Measurements from ENCODE around the gene SYTL2.

Gene SYTL2

DNA sequence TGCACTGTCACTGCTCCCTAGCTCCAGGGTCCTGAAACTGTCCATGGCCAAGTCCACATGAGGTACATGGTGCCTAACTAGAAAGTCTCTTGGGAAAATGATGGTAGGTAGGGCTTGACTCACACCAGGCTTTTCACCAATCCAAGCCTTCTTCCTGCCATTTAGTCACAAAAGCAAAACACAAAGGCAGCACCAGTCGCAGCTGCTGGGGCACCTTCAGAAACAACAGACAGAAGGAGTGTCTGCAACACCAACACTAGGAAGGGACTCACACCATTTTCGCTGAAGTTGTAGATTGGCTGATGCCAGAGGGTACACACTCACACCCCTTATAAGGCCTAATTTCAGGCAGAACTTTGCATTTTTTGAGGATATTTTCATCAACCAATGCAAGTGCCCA, 55.7 kb downstream of the SYTL2 start:
- H3K27ac ChIP-seq (ENCODE audit: low read length): no peak overlapping the region
- no peaks in the 10 kb centered on the region for H3K9me3 ChIP-seq (ENCODE audit: control insufficient read depth in 1 of 2, low read length in 2 of 2)

GRCh38 chr11:85752890-85753581, 57.9 kb downstream of the SYTL2 start:
- Histone ChIP-seq H3K27ac (ENCODE audit: low read length) (no peak overlapping the region), H3K36me3 (ENCODE audit: control insufficient read depth in 1 of 2, insufficient read depth in 2 of 2, low read length in 2 of 2) (no peaks in the 10 kb centered on the region), H3K27me3 (ENCODE audit: low read depth, low read length) (no peaks in the 10 kb centered on the region), H3K4me1 (ENCODE audit: control insufficient read depth in 1 of 2, insufficient read depth in 2 of 2, low read length in 2 of 2) (peaks cover 0 to 5% of the 10 kb centered on the region in 2 donors), H3K9me3 (ENCODE audit: control insufficient read depth in 1 of 2, low read length in 2 of 2) (no peaks in the 10 kb centered on the region), H3K4me3 (ENCODE audit: low read depth in 1 of 2, low read length in 2 of 2) (no peak overlapping the region)

More for the DNA sequence above, 55.7 kb downstream of the SYTL2 start:
- Histone ChIP-seq H3K36me3 (ENCODE audit: control insufficient read depth in 1 of 2, insufficient read depth in 2 of 2, low read length in 2 of 2) (no peaks in the 10 kb centered on the region), H3K27me3 (ENCODE audit: low read depth, low read length) (no peaks in the 10 kb centered on the region), H3K4me3 (ENCODE audit: low read depth in 1 of 2, low read length in 2 of 2) (no peak overlapping the region), H3K4me1 (ENCODE audit: control insufficient read depth in 1 of 2, insufficient read depth in 2 of 2, low read length in 2 of 2) (no peaks in the 10 kb centered on the region)

GRCh38 chr11:85752201-85752889, 58.6 kb downstream of the SYTL2 start:
- H3K36me3 ChIP-seq (ENCODE audit: control insufficient read depth in 1 of 2, insufficient read depth in 2 of 2, low read length in 2 of 2): no peaks in the 10 kb centered on the region
- no peak overlapping the region for H3K4me3 ChIP-seq (ENCODE audit: low read depth in 1 of 2, low read length in 2 of 2)
- peaks cover 0 to 5% of the 10 kb centered on the region in 2 donors for H3K4me1 ChIP-seq (ENCODE audit: control insufficient read depth in 1 of 2, insufficient read depth in 2 of 2, low read length in 2 of 2)
- H3K27ac ChIP-seq (ENCODE audit: low read length): no peak overlapping the region
- H3K27me3 ChIP-seq (ENCODE audit: low read depth, low read length): no peaks in the 10 kb centered on the region
- H3K9me3 ChIP-seq (ENCODE audit: control insufficient read depth in 1 of 2, low read length in 2 of 2): no peaks in the 10 kb centered on the region

DNA sequence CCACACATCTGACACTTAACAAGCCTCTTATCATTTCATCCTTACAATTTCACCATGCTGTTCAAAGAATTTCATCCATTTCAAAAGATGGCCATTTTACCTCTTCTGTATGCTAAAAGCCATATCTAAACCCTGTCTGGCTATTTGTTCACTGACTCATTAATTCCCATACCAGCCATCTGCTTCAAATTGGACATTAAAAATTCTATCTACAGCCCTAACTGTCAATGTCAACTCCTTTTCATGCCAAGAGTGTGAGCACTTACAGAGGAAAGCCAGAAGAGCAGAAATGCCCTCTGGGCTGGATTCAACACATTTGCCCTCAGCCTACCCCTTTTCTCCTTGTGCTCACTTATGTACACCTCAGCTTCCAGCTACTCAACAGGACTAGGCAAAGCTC, 59.2 kb downstream of the SYTL2 start:
- Histone ChIP-seq H3K9me3 (ENCODE audit: control insufficient read depth in 1 of 2, low read length in 2 of 2) (no peaks in the 10 kb centered on the region), H3K36me3 (ENCODE audit: control insufficient read depth in 1 of 2, insufficient read depth in 2 of 2, low read length in 2 of 2) (no peaks in the 10 kb centered on the region), H3K4me1 (ENCODE audit: control insufficient read depth in 1 of 2, insufficient read depth in 2 of 2, low read length in 2 of 2) (peaks cover 0 to 5% of the 10 kb centered on the region in 2 donors), H3K27me3 (ENCODE audit: low read depth, low read length) (no peaks in the 10 kb centered on the region), H3K27ac (ENCODE audit: low read length) (no peak overlapping the region), H3K4me3 (ENCODE audit: low read depth in 1 of 2, low read length in 2 of 2) (no peak overlapping the region)

- H3K27me3 ChIP-seq (ENCODE audit: low read depth, low read length): no peaks in the 10 kb centered on the region
- no peak overlapping the region for H3K27ac ChIP-seq (ENCODE audit: low read length)
- peaks cover 0 to 5% of the 10 kb centered on the region in 2 donors for H3K4me1 ChIP-seq (ENCODE audit: control insufficient read depth in 1 of 2, insufficient read depth in 2 of 2, low read length in 2 of 2)
- H3K9me3 ChIP-seq (ENCODE audit: control insufficient read depth in 1 of 2, low read length in 2 of 2): no peaks in the 10 kb centered on the region
- H3K36me3 ChIP-seq (ENCODE audit: control insufficient read depth in 1 of 2, insufficient read depth in 2 of 2, low read length in 2 of 2): no peaks in the 10 kb centered on the region
- no peak overlapping the region for H3K4me3 ChIP-seq (ENCODE audit: low read depth in 1 of 2, low read length in 2 of 2)
These were observed 60.3 kb downstream of the SYTL2 start for GRCh38 chr11:85750646-85751045.

GRCh38 chr11:85749884-85750283, 61.1 kb downstream of the SYTL2 start:
- Histone ChIP-seq H3K9me3 (ENCODE audit: control insufficient read depth in 1 of 2, low read length in 2 of 2) (no peaks in the 10 kb centered on the region), H3K4me1 (ENCODE audit: control insufficient read depth in 1 of 2, insufficient read depth in 2 of 2, low read length in 2 of 2) (peaks cover 0 to 5% of the 10 kb centered on the region in 2 donors), H3K4me3 (ENCODE audit: low read depth in 1 of 2, low read length in 2 of 2) (no peak overlapping the region), H3K27me3 (ENCODE audit: low read depth, low read length) (no peaks in the 10 kb centered on the region), H3K36me3 (ENCODE audit: control insufficient read depth in 1 of 2, insufficient read depth in 2 of 2, low read length in 2 of 2) (no peaks in the 10 kb centered on the region), H3K27ac (ENCODE audit: low read length) (no peak overlapping the region)

DNA sequence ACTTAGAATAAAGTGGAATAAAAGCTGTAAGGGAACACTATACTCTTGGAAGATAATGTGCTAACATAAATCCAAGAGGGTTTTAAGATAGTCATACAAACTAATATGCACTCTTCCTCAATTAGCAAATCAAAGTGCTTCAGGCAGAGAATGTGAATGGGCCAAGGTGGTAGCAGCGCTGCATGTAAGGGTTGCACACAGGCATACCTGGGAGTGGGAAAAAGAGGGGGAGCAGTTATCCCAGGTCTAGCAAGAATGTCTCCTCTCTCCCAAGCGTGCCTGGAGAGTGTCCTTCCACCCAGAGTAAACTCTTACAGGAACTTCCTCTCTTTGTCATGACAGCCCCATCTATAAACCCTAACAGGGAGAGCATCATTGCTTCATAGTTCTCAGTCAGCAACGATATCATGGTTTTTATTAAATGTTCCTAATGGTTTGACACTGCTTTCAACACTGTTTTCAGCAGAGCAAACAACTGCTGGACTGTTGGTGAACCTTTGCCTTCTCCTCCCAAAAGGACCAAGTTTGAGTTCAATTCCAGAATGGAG, 61.6 kb downstream of the SYTL2 start:
- H3K4me1 ChIP-seq (ENCODE audit: control insufficient read depth in 1 of 2, insufficient read depth in 2 of 2, low read length in 2 of 2): peaks cover 0 to 5% of the 10 kb centered on the region in 2 donors
- H3K27ac ChIP-seq (ENCODE audit: low read length): no peak overlapping the region
- no peaks in the 10 kb centered on the region for H3K9me3 ChIP-seq (ENCODE audit: control insufficient read depth in 1 of 2, low read length in 2 of 2)
- no peaks in the 10 kb centered on the region for H3K36me3 ChIP-seq (ENCODE audit: control insufficient read depth in 1 of 2, insufficient read depth in 2 of 2, low read length in 2 of 2)
- H3K4me3 ChIP-seq (ENCODE audit: low read depth in 1 of 2, low read length in 2 of 2): no peak overlapping the region
- H3K27me3 ChIP-seq (ENCODE audit: low read depth, low read length): no peaks in the 10 kb centered on the region

DNA sequence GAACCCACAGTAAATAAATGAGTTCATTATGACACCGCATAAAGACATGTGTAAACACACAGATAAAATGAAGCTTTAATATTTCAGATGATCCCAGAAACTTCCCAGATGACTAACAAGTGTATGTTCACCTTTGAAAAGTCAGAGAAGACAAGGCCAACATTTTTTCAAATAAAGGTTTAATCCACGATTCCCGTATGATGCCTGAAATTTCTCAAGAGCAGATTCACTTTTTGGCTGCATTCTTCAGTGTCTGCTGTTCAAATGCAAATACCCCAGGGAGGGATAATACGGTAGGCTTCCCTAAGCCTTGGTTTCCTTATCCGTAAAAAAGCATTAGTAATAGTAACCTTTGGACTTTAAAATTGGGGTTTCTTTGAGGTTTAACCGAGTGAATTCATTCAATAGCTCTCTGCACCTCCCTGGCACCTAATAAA, 62.5 kb downstream of the SYTL2 start:
- no peaks in the 10 kb centered on the region for H3K9me3 ChIP-seq (ENCODE audit: control insufficient read depth in 1 of 2, low read length in 2 of 2)
- no peak overlapping the region for H3K4me3 ChIP-seq (ENCODE audit: low read depth in 1 of 2, low read length in 2 of 2)
- H3K36me3 ChIP-seq (ENCODE audit: control insufficient read depth in 1 of 2, insufficient read depth in 2 of 2, low read length in 2 of 2): no peaks in the 10 kb centered on the region
- H3K27me3 ChIP-seq (ENCODE audit: low read depth, low read length): no peaks in the 10 kb centered on the region
- H3K4me1 ChIP-seq (ENCODE audit: control insufficient read depth in 1 of 2, insufficient read depth in 2 of 2, low read length in 2 of 2): peaks cover 0 to 5% of the 10 kb centered on the region in 2 donors
- H3K27ac ChIP-seq (ENCODE audit: low read length): no peak overlapping the region

DNA sequence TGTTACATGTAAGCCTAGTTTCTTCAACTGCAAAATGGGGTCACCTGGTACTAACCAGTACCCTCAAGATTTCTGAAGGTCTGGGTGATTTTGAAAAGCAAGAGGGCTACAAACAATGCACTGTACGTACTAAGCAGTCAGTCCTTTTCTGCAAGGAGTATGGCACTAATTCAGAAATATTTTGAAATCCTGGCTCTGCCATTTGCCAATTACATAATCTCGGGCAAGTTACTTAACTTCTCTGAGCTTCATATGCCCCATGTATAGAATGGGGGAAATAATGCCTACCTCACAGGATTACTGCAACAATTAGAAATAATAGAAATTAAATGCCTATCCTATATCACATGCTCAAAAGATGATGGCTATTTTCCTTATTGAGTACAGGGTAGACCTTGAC, 64.3 kb downstream of the SYTL2 start:
- peaks cover 0 to 5% of the 10 kb centered on the region in 2 donors for H3K4me1 ChIP-seq (ENCODE audit: control insufficient read depth in 1 of 2, insufficient read depth in 2 of 2, low read length in 2 of 2)
- H3K36me3 ChIP-seq (ENCODE audit: control insufficient read depth in 1 of 2, insufficient read depth in 2 of 2, low read length in 2 of 2): no peaks in the 10 kb centered on the region
- H3K27ac ChIP-seq (ENCODE audit: low read length): no peak overlapping the region
- H3K27me3 ChIP-seq (ENCODE audit: low read depth, low read length): no peaks in the 10 kb centered on the region
- H3K9me3 ChIP-seq (ENCODE audit: control insufficient read depth in 1 of 2, low read length in 2 of 2): no peaks in the 10 kb centered on the region
- no peak overlapping the region for H3K4me3 ChIP-seq (ENCODE audit: low read depth in 1 of 2, low read length in 2 of 2)

DNA sequence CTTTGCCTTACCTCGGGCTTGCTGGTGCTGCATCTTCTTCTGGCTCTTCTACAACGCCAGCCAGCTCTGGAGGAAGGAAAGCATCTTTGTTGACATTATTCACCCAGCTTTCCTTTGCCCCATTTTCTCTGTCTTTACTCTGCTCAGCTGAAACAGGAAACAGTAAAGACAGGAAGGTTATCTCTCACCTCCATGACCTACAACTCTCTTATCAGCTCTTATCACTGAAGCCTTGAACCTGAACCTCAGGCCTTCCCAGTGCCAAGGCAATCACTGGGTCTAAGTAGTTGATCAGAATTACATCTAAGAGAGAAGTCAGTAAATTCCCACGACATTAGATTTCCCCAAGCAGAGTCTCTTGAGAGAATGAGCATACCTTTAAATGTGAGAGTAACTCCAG, 65.3 kb downstream of the SYTL2 start:
- H3K36me3 ChIP-seq (ENCODE audit: control insufficient read depth in 1 of 2, insufficient read depth in 2 of 2, low read length in 2 of 2): no peaks in the 10 kb centered on the region
- no peak overlapping the region for H3K4me3 ChIP-seq (ENCODE audit: low read depth in 1 of 2, low read length in 2 of 2)
- H3K27ac ChIP-seq (ENCODE audit: low read length): no peak overlapping the region
- no peaks in the 10 kb centered on the region for H3K27me3 ChIP-seq (ENCODE audit: low read depth, low read length)
- no peaks in the 10 kb centered on the region for H3K9me3 ChIP-seq (ENCODE audit: control insufficient read depth in 1 of 2, low read length in 2 of 2)
- peaks cover 0 to 5% of the 10 kb centered on the region in 2 donors for H3K4me1 ChIP-seq (ENCODE audit: control insufficient read depth in 1 of 2, insufficient read depth in 2 of 2, low read length in 2 of 2)

DNA sequence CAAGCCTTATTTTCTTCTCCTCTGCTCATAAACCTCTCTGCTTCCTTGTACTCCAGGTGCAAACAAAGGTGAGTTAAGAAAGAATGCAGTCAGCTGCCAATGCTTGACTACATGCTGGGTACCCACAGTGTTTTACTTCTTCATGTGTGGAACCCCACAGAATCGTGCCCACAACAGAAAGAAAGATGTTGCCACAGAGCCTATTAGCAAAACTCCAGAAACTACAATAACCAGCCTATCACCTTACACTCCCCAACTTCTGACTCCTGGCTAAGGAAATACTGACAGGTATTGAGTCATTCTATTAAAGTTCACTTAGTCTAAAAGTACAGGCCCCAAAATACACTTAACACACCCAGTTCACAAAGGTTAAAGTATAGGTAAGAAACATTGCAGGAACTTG, 68.1 kb downstream of the SYTL2 start:
- Histone ChIP-seq H3K4me3 (ENCODE audit: low read depth in 1 of 2, low read length in 2 of 2) (no peak overlapping the region), H3K27me3 (ENCODE audit: low read depth, low read length) (no peaks in the 10 kb centered on the region), H3K9me3 (ENCODE audit: control insufficient read depth in 1 of 2, low read length in 2 of 2) (no peaks in the 10 kb centered on the region), H3K36me3 (ENCODE audit: control insufficient read depth in 1 of 2, insufficient read depth in 2 of 2, low read length in 2 of 2) (no peaks in the 10 kb centered on the region), H3K4me1 (ENCODE audit: control insufficient read depth in 1 of 2, insufficient read depth in 2 of 2, low read length in 2 of 2) (no peaks in the 10 kb centered on the region), H3K27ac (ENCODE audit: low read length) (peak overlapping the region; percentile 65)
